Left ventricle myocardium inferior (tissue), 1 donor: ENCODE results near the gene AMHR2. TPM values are rescaled to one million over a fixed set of nuclear protein-coding genes. Genes with fewer than 3 reads are reported as not detected.

Experiments used
- DNase-seq: peaks from one replicate; pipeline ENCODE4 v3.0.0-alpha.2; 2020
- H3K27ac ChIP-seq: fragments of 200-600 bp; replicated peaks from 2 replicates; pipeline ENCODE4 v1.8.0; 2021
- H3K27me3 ChIP-seq: fragments of 200-600 bp; 2 replicates; pipeline ENCODE4 v1.8.0; 2021; ENCODE audit warnings: low read depth
- H3K36me3 ChIP-seq: fragments of 200-600 bp; 2 replicates; pipeline ENCODE4 v1.8.0; 2021
- H3K4me1 ChIP-seq: fragments of 200-600 bp; 2 replicates; pipeline ENCODE4 v1.8.0; 2021
- H3K4me3 ChIP-seq: fragments of 200-600 bp; 2 replicates; pipeline ENCODE4 v1.8.0; 2021; ENCODE audit warnings: mild to moderate bottlenecking, moderate library complexity
- H3K9me3 ChIP-seq: fragments of 200-600 bp; replicated peaks from 2 replicates; pipeline ENCODE4 v1.8.0; 2021
- CTCF ChIP-seq: fragments of 200-600 bp; IDR thresholded peaks from 2 replicates; pipeline ENCODE4 v1.8.0; 2021; ENCODE audit warnings: antibody characterized with exemption, mild to moderate bottlenecking, borderline replicate concordance
- intact Hi-C: fragments of 100-400 bp; cut with micrococcal nuclease; formaldehyde crosslinking; loops from one replicate; pipeline ENCODE4 v1.11.0; 2022
- total RNA-seq: library from RNA; stranded (reverse); fragmentation: NEBNext Ultra II Directional; extraction: Animal tissue kit (Norgen Biotek cat#: 25700); gene quantifications from one replicate; pipeline ENCODE4 v1.2.1, GENCODE V29; 2021
- donor health status: DM: no; HTN: yes; CAD: no; lungs with severe emphysema.

The AMHR2 gene
- total RNA-seq, 1 donor from 2014 or later, result 0.36 TPM

- Histone ChIP-seq H3K27ac (peak overlapping the region; percentile 18), H3K36me3 (peaks cover 49% of the 10 kb centered on the region), H3K4me3 (peak overlapping the region; percentile 77), H3K4me1 (peaks cover 65% of the 10 kb centered on the region), H3K27me3 (no peaks in the 10 kb centered on the region), H3K9me3 (no peaks in the 10 kb centered on the region)
- DNase-seq, result no peak
- intact Hi-C loops, result no loop called here
- no peak for TF ChIP-seq CTCF
Observed at GRCh38 chr12:53453953-53454640, 30.4 kb downstream of the AMHR2 start.

GRCh38 chr12:53454707-53455106, 31.1 kb downstream of the AMHR2 start:
- intact Hi-C loops, result no loop called here
- H3K4me3 ChIP-seq, result peak overlapping the region; percentile 77
- H3K4me1 ChIP-seq, result peaks cover 71% of the 10 kb centered on the region
- no peaks in the 10 kb centered on the region for H3K9me3 ChIP-seq
- H3K36me3 ChIP-seq, result peaks cover 55% of the 10 kb centered on the region
- H3K27ac ChIP-seq, result peak overlapping the region; percentile 18
- DNase-seq, result no peak
- no peaks in the 10 kb centered on the region for H3K27me3 ChIP-seq
- no peak for TF ChIP-seq CTCF

GRCh38 chr12:53456654-53457366, 33.2 kb downstream of the AMHR2 start:
- H3K27me3 ChIP-seq, result no peaks in the 10 kb centered on the region
- H3K4me1 ChIP-seq, result peaks cover 85% of the 10 kb centered on the region
- TF ChIP-seq CTCF, result no peak
- H3K9me3 ChIP-seq, result no peaks in the 10 kb centered on the region
- intact Hi-C loops, result no loop called here
- no peak for DNase-seq
- no peak overlapping the region for H3K4me3 ChIP-seq
- peak overlapping the region; percentile 10 for H3K27ac ChIP-seq
- H3K36me3 ChIP-seq, result peaks cover 77% of the 10 kb centered on the region

GRCh38 chr12:53459097-53459496, 35.4 kb downstream of the AMHR2 start:
- no peak for DNase-seq
- peaks cover 99% of the 10 kb centered on the region for H3K36me3 ChIP-seq
- no peak for TF ChIP-seq CTCF
- H3K27ac ChIP-seq, result peak overlapping the region; percentile 10
- H3K9me3 ChIP-seq, result no peaks in the 10 kb centered on the region
- H3K27me3 ChIP-seq, result no peaks in the 10 kb centered on the region
- peaks cover 89% of the 10 kb centered on the region for H3K4me1 ChIP-seq
- H3K4me3 ChIP-seq, result no peak overlapping the region
- intact Hi-C loops, result no loop called here

GRCh38 chr12:53461059-53461458, 37.4 kb downstream of the AMHR2 start:
- Histone ChIP-seq H3K9me3 (no peaks in the 10 kb centered on the region), H3K36me3 (peaks cover 100% of the 10 kb centered on the region), H3K4me1 (peaks cover 89% of the 10 kb centered on the region), H3K27me3 (no peaks in the 10 kb centered on the region), H3K4me3 (peak overlapping the region; percentile 34), H3K27ac (peak overlapping the region; percentile 69)
- intact Hi-C loops, result no loop called here
- DNase-seq, result peak; percentile 43
- TF ChIP-seq CTCF, result no peak
